Keratinocyte (primary cell): ENCODE results near the gene APCDD1. TPM values are rescaled to one million over a fixed set of nuclear protein-coding genes. Genes with fewer than 3 reads are reported as not detected.

ENCODE experiments used
- DNase-seq: peaks from one replicate; pipeline ENCODE4 v3.0.0-alpha.2; 2011; ENCODE audit warnings: low read depth, missing footprints, low spot score
- FAIRE-seq: peaks from 2 replicates; lab custom pipeline; 2011; peaks lifted over from hg19 to GRCh38; lab: Jason Lieb, UNC
- H2AFZ ChIP-seq: 2 replicates; pipeline ENCODE4 v1.6.0; 2012; ENCODE audit warnings: low read length, control low read depth, inconsistent platforms; ENCODE audit not compliant: control insufficient read depth
- H3K27ac ChIP-seq: 2 replicates; pipeline ENCODE4 v1.5.1; 2011; ENCODE audit warnings: low read length; ENCODE audit not compliant: control insufficient read depth, insufficient read depth
- H3K27me3 ChIP-seq: 3 replicates; pipeline ENCODE4 v1.6.0; 2011; ENCODE audit warnings: low read length; ENCODE audit not compliant: control insufficient read depth, insufficient read depth; ENCODE audit errors: extremely low read depth
- H3K36me3 ChIP-seq, 2 experiments: 2 replicates in 1 of 2; 3 replicates in 1 of 2; pipeline ENCODE4 v1.5.1; 2011; ENCODE audit warnings: low read length in 2 of 2, mild to moderate bottlenecking in 1 of 2; ENCODE audit not compliant: control insufficient read depth in 2 of 2, insufficient read depth in 2 of 2; ENCODE audit errors: extremely low read depth in 1 of 2
- H3K4me1 ChIP-seq: 3 replicates; pipeline ENCODE4 v1.5.1; 2011; ENCODE audit warnings: low read length; ENCODE audit not compliant: control insufficient read depth, insufficient read depth; ENCODE audit errors: extremely low read depth
- H3K4me2 ChIP-seq: 3 replicates; pipeline ENCODE4 v1.6.0; 2011; ENCODE audit warnings: low read depth, low read length; ENCODE audit not compliant: control insufficient read depth, insufficient read depth; ENCODE audit errors: extremely low read depth
- H3K4me3 ChIP-seq, 3 experiments: fragments of 200-600 bp in 1 of 3; sonication (generic) in 1 of 3; 2 replicates in 2 of 3; 3 replicates in 1 of 3; pipeline ENCODE4 v1.5.1; 2011 to 2016; ENCODE audit warnings: low read length in 3 of 3, mild to moderate bottlenecking in 3 of 3, control low read depth in 2 of 3, inconsistent platforms in 1 of 3, low read depth in 1 of 3, mixed read lengths in 1 of 3, mixed run types in 1 of 3, moderate library complexity in 1 of 3; ENCODE audit not compliant: control insufficient read depth in 2 of 3, insufficient read depth in 2 of 3; ENCODE audit errors: extremely low read depth in 1 of 3
- H3K79me2 ChIP-seq: 2 replicates; pipeline ENCODE4 v1.6.0; 2012; ENCODE audit warnings: low read length; ENCODE audit not compliant: control insufficient read depth, insufficient read depth
- H3K9ac ChIP-seq: 3 replicates; pipeline ENCODE4 v1.6.0; 2011; ENCODE audit warnings: low read length; ENCODE audit not compliant: control insufficient read depth, insufficient read depth; ENCODE audit errors: extremely low read depth
- H3K9me1 ChIP-seq: 3 replicates; pipeline ENCODE4 v1.6.0; 2011; ENCODE audit warnings: low read length; ENCODE audit not compliant: control insufficient read depth, insufficient read depth; ENCODE audit errors: extremely low read depth
- H3K9me3 ChIP-seq: 2 replicates; pipeline ENCODE4 v1.5.1; 2012; ENCODE audit warnings: low read depth, low read length; ENCODE audit not compliant: control insufficient read depth
- H4K20me1 ChIP-seq: 3 replicates; pipeline ENCODE4 v1.6.0; 2011; ENCODE audit warnings: low read length; ENCODE audit not compliant: control insufficient read depth, insufficient read depth; ENCODE audit errors: extremely low read depth
- EZH2 ChIP-seq: IDR thresholded peaks from one replicate; pipeline ENCODE4 v1.6.1; 2012; ENCODE audit warnings: inconsistent platforms, mild to moderate bottlenecking, low read length, moderate library complexity
- dilution Hi-C: fragments of 300-500 bp; cut with MboI; formaldehyde crosslinking; loops from one replicate; pipeline ENCODE4 v1.7.0; 2020; ENCODE audit warnings: low sequenced_read_pairs; ENCODE audit not compliant: extremely low pct_ligation_motif_present
- polyA plus RNA-seq, 5 experiments: library from polyadenylated mRNA; depleted of rRNA in 3 of 5; stranded (reverse) in 3 of 5; stranded (forward) in 1 of 5; unstranded in 1 of 5; fragments of >200 nt; gene quantifications; 1 replicate in 1 of 5; 2 replicates in 3 of 5; 3 replicates in 1 of 5; pipeline versions ENCODE4 v1.2.1 to v1.2.3, GENCODE V29; 2011 to 2012; ENCODE audit warnings: missing spikeins in 2 of 5, low read depth in 1 of 5, low replicate concordance in 1 of 5
- TF ChIP-seq, protein P1 (sequence below), 3 experiments: IDR thresholded peaks in 1 of 3; conservative IDR thresholded peaks in 1 of 3; optimal IDR thresholded peaks in 1 of 3; 2 replicates in 2 of 3; 3 replicates in 1 of 3; pipeline versions ENCODE3 to v1.5.1; 2011; ENCODE audit warnings: low read length in 3 of 3, mild to moderate bottlenecking in 3 of 3, moderate library complexity in 2 of 3, control low read depth in 1 of 3, inconsistent platforms in 1 of 3; ENCODE audit not compliant: insufficient read depth in 2 of 3; ENCODE audit errors: extremely low read depth in 1 of 3

The APCDD1 gene
- polyA plus RNA-seq, 1 donor (not counting 4 experiments of a cell fraction or from before 2014, with no cell fraction given), result 8.5 TPM

DNA sequence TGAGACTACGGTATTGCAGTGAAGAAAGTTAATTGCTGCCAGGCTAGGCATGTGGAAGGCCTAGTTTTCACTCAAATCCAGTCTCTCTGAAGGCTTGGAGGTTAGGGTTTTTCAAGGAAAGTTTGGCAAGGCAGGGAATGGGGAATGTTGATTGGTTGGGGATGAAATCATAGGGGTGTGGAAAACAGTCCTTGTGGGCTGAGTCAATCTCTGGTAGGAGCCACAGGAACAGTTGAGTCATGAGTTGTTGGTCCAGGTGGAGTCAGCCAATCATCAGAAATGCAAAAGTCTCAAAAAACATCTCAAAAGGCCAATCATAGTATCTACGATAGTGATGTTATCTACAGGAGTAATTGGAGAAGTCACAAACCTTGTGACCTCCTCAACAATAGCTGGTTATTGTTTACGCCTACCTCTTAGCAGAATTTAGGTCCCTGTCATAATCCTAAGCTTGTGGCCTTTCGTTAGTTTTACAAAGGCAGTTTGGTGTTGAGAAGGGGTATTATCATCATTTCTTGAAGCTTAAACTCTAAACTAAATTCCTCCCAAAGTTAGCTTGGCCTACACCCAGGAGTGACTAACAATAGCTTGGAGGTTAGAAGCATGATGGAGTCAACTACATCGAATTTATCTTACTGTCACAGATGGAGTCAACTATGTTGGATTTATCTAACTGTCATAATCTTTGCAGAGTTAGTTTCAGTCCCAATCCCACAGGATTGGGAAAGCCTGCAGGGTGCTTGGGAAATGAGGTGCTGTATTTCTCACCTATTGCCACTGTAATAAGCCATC is 33.7 kb upstream of the APCDD1 start:
- peak overlapping the region; percentile 62 for H3K27ac ChIP-seq
- H3K79me2 ChIP-seq, result no peaks in the 10 kb centered on the region
- no peaks in the 10 kb centered on the region for H3K36me3 ChIP-seq
- no peaks in the 10 kb centered on the region for H3K9me1 ChIP-seq
- dilution Hi-C loops, result no loop called here
- no peak overlapping the region for H3K9ac ChIP-seq
- peak overlapping the region; percentile 18 for H3K4me2 ChIP-seq
- H2AFZ ChIP-seq, result no peak overlapping the region
- FAIRE-seq, result peak; percentile 96
- no peaks in the 10 kb centered on the region for H4K20me1 ChIP-seq
- TF ChIP-seq, protein P1, sequence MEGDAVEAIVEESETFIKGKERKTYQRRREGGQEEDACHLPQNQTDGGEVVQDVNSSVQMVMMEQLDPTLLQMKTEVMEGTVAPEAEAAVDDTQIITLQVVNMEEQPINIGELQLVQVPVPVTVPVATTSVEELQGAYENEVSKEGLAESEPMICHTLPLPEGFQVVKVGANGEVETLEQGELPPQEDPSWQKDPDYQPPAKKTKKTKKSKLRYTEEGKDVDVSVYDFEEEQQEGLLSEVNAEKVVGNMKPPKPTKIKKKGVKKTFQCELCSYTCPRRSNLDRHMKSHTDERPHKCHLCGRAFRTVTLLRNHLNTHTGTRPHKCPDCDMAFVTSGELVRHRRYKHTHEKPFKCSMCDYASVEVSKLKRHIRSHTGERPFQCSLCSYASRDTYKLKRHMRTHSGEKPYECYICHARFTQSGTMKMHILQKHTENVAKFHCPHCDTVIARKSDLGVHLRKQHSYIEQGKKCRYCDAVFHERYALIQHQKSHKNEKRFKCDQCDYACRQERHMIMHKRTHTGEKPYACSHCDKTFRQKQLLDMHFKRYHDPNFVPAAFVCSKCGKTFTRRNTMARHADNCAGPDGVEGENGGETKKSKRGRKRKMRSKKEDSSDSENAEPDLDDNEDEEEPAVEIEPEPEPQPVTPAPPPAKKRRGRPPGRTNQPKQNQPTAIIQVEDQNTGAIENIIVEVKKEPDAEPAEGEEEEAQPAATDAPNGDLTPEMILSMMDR (optimal IDR thresholded peaks at IDR 0.05 in 1 of 3, IDR thresholded peaks at IDR 0.05 in 1 of 3, conservative IDR thresholded peaks at IDR 0.05 in 1 of 3; ENCODE audit: extremely low read depth in 1 of 3, insufficient read depth in 2 of 3, low read length in 3 of 3), result no peak
- TF ChIP-seq EZH2, result no peak
- peak; percentile 76 for DNase-seq
- peaks cover 3% of the 10 kb centered on the region for H3K9me3 ChIP-seq
- no peaks in the 10 kb centered on the region for H3K27me3 ChIP-seq
- H3K4me3 ChIP-seq, result no peak overlapping the region
- peaks cover 41% of the 10 kb centered on the region for H3K4me1 ChIP-seq

DNA sequence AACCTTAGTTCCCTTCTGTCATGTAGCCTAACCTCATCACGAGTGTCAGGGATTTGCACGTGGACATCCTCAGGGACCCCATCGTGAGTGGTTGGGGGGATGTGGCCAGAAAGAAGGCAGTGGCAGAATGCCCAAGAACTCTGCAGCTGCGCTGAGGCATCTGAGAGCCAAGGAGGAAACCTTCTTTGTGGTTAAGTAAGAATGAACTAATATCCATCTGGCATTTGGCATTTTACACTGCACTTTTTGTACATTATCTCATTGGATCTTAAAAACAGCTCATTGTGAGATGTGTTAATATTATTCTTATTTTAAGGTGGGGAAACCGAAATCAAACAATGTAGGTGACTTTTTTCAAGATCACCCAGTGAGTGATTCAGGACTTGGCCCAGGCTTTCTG is 32.6 kb upstream of the APCDD1 start:
- H3K4me3 ChIP-seq, result no peak overlapping the region
- H3K79me2 ChIP-seq, result no peaks in the 10 kb centered on the region
- DNase-seq (no peak), FAIRE-seq (peak; percentile 93)
- peaks cover 3% of the 10 kb centered on the region for H3K9me3 ChIP-seq
- no peaks in the 10 kb centered on the region for H3K9me1 ChIP-seq
- no peak overlapping the region for H3K9ac ChIP-seq
- TF ChIP-seq, protein P1 (optimal IDR thresholded peaks at IDR 0.05 in 1 of 3, IDR thresholded peaks at IDR 0.05 in 1 of 3, conservative IDR thresholded peaks at IDR 0.05 in 1 of 3; ENCODE audit: extremely low read depth in 1 of 3, insufficient read depth in 2 of 3, low read length in 3 of 3), result no peak
- TF ChIP-seq EZH2, result no peak
- H3K4me1 ChIP-seq, result peaks cover 38% of the 10 kb centered on the region
- no peak overlapping the region for H2AFZ ChIP-seq
- dilution Hi-C loops, result no loop called here
- H3K36me3 ChIP-seq, result no peaks in the 10 kb centered on the region
- H3K27ac ChIP-seq, result peak overlapping the region; percentile 62
- no peaks in the 10 kb centered on the region for H3K27me3 ChIP-seq
- no peaks in the 10 kb centered on the region for H4K20me1 ChIP-seq
- no peak overlapping the region for H3K4me2 ChIP-seq
